ENCODE measurements around the gene RBL1.

GRCh38 chr20:37133952-37134351, 38.2 kb upstream of the RBL1 start:
- TF ChIP-seq EZH2 (IDR thresholded peaks at IDR 0.05; ENCODE audit: insufficient read depth, poor library complexity, severe bottlenecking) (no peak), EZH2phosphoT487 (IDR thresholded peaks at IDR 0.05; ENCODE audit: insufficient read depth, low read depth) (no peak)
